Erythroblast (primary cell): Measurements from ENCODE around the gene A3GALT2.

Source experiments
- GATA1 ChIP-seq: IDR thresholded peaks from 2 replicates; pipeline ENCODE4 v1.6.1; 2011; ENCODE audit warnings: low read depth, mild to moderate bottlenecking, control low read depth, low read length, moderate library complexity
- POLR2A ChIP-seq: IDR thresholded peaks from 2 replicates; pipeline ENCODE4 v1.6.1; 2011; ENCODE audit warnings: mild to moderate bottlenecking, low read length

DNA sequence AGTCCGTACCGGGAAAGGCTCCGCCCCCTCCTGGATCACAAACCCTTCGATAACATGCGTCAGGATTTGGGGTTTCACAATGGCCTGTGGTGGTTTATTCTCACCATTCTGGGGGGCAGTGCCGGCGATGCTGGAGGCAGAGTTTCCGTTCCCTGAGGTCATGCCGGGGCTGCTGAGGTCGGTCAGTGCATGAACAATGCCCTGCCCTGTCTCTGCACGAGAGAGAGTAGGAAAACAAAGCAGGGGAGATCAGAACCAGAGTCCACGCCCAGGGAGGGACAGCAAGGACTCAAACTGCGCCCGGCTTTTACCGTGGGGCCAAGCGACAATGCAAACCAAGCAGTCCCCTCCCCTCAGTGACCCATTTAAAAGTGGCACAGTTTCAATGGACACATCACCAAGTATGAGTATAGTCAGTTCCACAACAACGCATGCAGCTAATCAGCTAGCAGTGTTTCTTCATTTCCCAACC lies 13.2 kb upstream of the A3GALT2 start:
- TF ChIP-seq POLR2A: no peak
- no peak for TF ChIP-seq GATA1
